GM12875 (cell line): ENCODE measurements around the gene FRMD4A.

Source experiments
- H3K4me3 ChIP-seq: one replicate; pipeline ENCODE4 v1.5.1; 2011; ENCODE audit warnings: low read depth, low read length, control low read depth
- CTCF ChIP-seq: IDR thresholded peaks from 2 replicates; pipeline ENCODE4 v1.5.1; 2011; ENCODE audit warnings: low read depth, mild to moderate bottlenecking, control low read depth, inconsistent platforms, low read length, moderate library complexity, borderline replicate concordance; ENCODE audit not compliant: insufficient read depth

FRMD4A gene

GRCh38 chr10:13685885-13686284 is 644.8 kb downstream of the FRMD4A start:
- no peak for TF ChIP-seq CTCF
- no peak overlapping the region for H3K4me3 ChIP-seq

GRCh38 chr10:13684806-13685482 is 645.8 kb downstream of the FRMD4A start:
- no peak overlapping the region for H3K4me3 ChIP-seq

DNA sequence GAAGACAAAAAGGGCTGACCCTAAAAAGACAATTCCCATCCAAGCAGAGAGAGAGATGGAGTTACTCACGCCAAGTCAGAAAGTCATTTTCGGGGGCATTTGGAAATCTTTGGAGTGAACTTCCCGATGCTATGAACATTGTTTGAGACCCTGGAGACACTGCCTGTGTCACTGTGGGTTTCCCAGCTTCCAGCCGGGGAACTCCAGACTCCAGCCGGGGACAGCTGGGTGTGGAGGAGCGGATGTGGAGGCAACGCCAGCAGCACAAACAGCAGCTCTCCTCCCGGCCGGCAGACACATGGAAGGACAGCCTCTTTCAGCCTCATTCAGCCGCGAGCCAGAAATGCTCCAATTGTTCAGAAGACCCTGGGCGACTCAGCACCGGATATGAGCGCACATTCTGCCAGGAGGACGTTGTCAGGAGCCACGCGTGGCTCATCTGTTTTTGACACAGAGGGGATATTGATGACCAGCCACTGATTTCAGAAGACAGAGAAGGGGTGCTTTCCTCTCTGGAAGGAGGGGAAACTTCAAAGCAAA is 646.4 kb downstream of the FRMD4A start:
- TF ChIP-seq CTCF: no peak
- no peak overlapping the region for H3K4me3 ChIP-seq

More at GRCh38 chr10:13684806-13685482, 645.8 kb downstream of the FRMD4A start:
- TF ChIP-seq CTCF: no peak

DNA sequence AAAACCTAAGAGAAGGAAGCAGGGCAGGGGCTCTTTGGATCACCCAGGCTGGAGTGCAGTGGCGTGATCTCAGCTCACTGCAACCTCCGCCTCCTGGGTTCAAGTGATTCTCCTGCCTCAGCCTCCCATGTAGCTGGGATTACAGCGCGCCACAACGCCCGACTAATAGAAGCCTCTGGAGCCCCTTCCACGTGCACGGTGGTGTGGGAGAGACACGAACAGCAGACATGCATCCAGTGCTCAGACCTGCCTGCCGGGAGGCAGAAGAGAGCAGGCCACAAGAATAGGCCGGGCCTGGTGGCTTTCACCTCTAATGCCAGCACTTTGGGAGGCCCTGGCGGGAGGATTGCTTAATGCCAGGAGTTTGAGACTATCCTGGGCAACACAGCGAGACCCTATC is 647.7 kb downstream of the FRMD4A start:
- no peak overlapping the region for H3K4me3 ChIP-seq
- no peak for TF ChIP-seq CTCF

DNA sequence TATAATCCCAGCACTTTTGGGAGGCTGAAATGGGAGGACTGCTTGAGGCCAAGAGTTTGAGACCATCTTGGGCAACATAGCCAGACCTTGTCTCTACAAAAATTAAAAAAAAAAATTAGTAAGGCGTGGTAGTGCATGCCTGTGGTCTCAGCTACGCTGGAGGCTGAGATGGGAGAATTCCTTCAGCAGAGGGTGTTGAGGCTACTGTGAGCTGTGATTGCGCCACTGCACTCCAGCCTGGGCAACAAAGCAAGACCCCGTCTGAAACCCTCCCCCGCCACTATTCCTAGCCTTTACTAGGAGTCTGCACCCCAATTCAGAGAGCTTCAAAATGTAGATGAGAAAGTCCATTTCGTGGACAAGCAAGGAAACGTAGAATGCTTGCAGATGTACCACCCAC is 648.8 kb downstream of the FRMD4A start:
- no peak overlapping the region for H3K4me3 ChIP-seq
- TF ChIP-seq CTCF: no peak

DNA sequence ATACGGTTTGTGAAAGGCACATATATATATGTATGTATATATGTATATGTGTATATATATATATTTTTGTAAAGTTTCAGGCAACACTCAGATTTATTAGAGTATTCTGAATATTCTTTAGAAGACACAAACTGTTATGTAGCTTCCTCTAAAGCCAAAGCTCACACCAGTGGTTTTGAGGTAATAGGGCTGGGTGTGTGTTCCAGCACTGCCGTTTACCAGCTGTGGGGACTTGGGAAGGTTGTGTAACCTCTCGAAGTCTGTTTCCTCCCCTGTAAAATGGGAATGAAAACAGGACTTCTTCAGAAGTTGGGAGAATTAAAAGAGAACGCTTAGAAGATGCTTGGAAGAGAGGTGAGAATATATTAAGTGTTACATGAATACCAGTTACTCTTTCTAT is 649.2 kb downstream of the FRMD4A start:
- TF ChIP-seq CTCF: no peak
- no peak overlapping the region for H3K4me3 ChIP-seq

- no peak for TF ChIP-seq CTCF
- H3K4me3 ChIP-seq: no peak overlapping the region
Observed at GRCh38 chr10:13681095-13681494, 649.6 kb downstream of the FRMD4A start.
